CD4-positive, alpha-beta memory T cell (primary cell): ENCODE data around the gene TAF1C. TPM values are rescaled to one million over a fixed set of nuclear protein-coding genes. Genes with fewer than 3 reads are reported as not detected.

Experiments used
- CTCF ChIA-PET: fragments of 350-600 bp; sonication (Branson Sonifier 250); formaldehyde crosslinking; loops from one replicate; lab custom pipeline; 2021; ENCODE audit warnings: inconsistent platforms; ENCODE audit not compliant: partially characterized antibody; lab: Charles Lee
- POLR2A ChIA-PET: fragments of 350-600 bp; sonication (Branson Sonifier 250); formaldehyde crosslinking; loops from one replicate; lab custom pipeline; 2021; ENCODE audit not compliant: partially characterized antibody; lab: Charles Lee
- DNase-seq, 5 donors: peaks; one replicate each; pipeline versions ENCODE4 v3.0.0 to v3.0.0-alpha.2; 2020 to 2022; ENCODE audit warnings: mixed read lengths in 1 of 5
- H3K27ac ChIP-seq: one replicate; pipeline ENCODE4 v1.7.0; 2013; ENCODE audit warnings: low read depth, low read length
- H3K27me3 ChIP-seq: 2 replicates; pipeline ENCODE4 v1.7.0; 2013; ENCODE audit warnings: mild to moderate bottlenecking, low read length, moderate library complexity; ENCODE audit not compliant: insufficient read depth
- H3K36me3 ChIP-seq: 2 replicates; pipeline ENCODE4 v1.7.0; 2013; ENCODE audit warnings: mild to moderate bottlenecking, low read length, moderate library complexity; ENCODE audit not compliant: insufficient read depth
- H3K4me1 ChIP-seq: 2 replicates; pipeline ENCODE4 v1.7.0; 2013; ENCODE audit warnings: mild to moderate bottlenecking, low read length, moderate library complexity; ENCODE audit not compliant: insufficient read depth
- H3K4me3 ChIP-seq, 2 donors: one replicate each; pipeline ENCODE4 v1.7.0; 2013; ENCODE audit warnings: low read length in 2 of 2, mild to moderate bottlenecking in 1 of 2
- H3K9me3 ChIP-seq, 2 donors: one replicate each; pipeline ENCODE4 v1.7.0; 2013; ENCODE audit warnings: low read length in 2 of 2, control low read depth in 1 of 2; ENCODE audit not compliant: control insufficient read depth in 1 of 2
- H3K27ac Mint-ChIP-seq, 7 donors: one replicate each; pipeline ENCODE4 v1.8.0; 2020 to 2021; ENCODE audit warnings: mixed read lengths in 7 of 7, mild to moderate bottlenecking in 6 of 7, inconsistent platforms in 3 of 7, moderate library complexity in 3 of 7
- H3K27me3 Mint-ChIP-seq, 2 donors: one replicate each; pipeline ENCODE4 v1.8.0; 2020 to 2021; ENCODE audit warnings: mixed read lengths in 2 of 2
- H3K36me3 Mint-ChIP-seq, 2 donors: one replicate each; pipeline ENCODE4 v1.8.0; 2020 to 2021; ENCODE audit warnings: mixed read lengths in 2 of 2, inconsistent platforms in 1 of 2, mild to moderate bottlenecking in 1 of 2
- H3K4me1 Mint-ChIP-seq, 4 donors: one replicate each; pipeline ENCODE4 v1.8.0; 2020 to 2021; ENCODE audit warnings: mixed read lengths in 4 of 4, mild to moderate bottlenecking in 1 of 4
- H3K4me3 Mint-ChIP-seq, 8 donors: one replicate each; pipeline ENCODE4 v1.8.0; 2020 to 2021; ENCODE audit warnings: mixed read lengths in 8 of 8, mild to moderate bottlenecking in 7 of 8, moderate library complexity in 6 of 8, inconsistent platforms in 3 of 8
- H3K9me3 Mint-ChIP-seq, 8 donors: one replicate each; pipeline ENCODE4 v1.8.0; 2020 to 2021; ENCODE audit warnings: mixed read lengths in 8 of 8, mild to moderate bottlenecking in 5 of 8, inconsistent platforms in 3 of 8, moderate library complexity in 1 of 8
- intact Hi-C: fragments of 100-400 bp; cut with micrococcal nuclease; formaldehyde crosslinking; loops from one replicate; pipeline ENCODE4 v1.15.1; 2023
- polyA plus RNA-seq, 2 donors: library from polyadenylated mRNA; unstranded; fragments of 300-500 nt; fragmentation: Illumina TruSeq; gene quantifications; one replicate each; pipeline ENCODE4 v1.2.3, GENCODE V29; 2021
- total RNA-seq, 2 experiments: library from RNA; stranded (reverse); gene quantifications; one replicate each; pipeline ENCODE4 v1.2.3, GENCODE V29; 2021

TAF1C gene
- total and polyA plus RNA-seq, 4 experiments from 2014 or later, result 4.1 to 102 (median 51.2) TPM

- Mint-ChIP-seq H3K4me1 (peaks cover 3 to 18% (median 16%) of the 10 kb centered on the region in 4 donors), H3K27me3 (no peaks in the 10 kb centered on the region), H3K9me3 (no peaks in the 10 kb centered on the region), H3K36me3 (no peaks in the 10 kb centered on the region), H3K4me3 (peak overlapping the region in 6 of 8 donors; percentile 55 to 72 (median 69)), H3K27ac (peak overlapping the region in 1 of 7 donors; percentile 42)
- Histone ChIP-seq H3K4me3 (no peak overlapping the region), H3K9me3 (no peaks in the 10 kb centered on the region), H3K27ac (no peak overlapping the region), H3K27me3 (no peaks in the 10 kb centered on the region), H3K36me3 (no peaks in the 10 kb centered on the region), H3K4me1 (peaks cover 10% of the 10 kb centered on the region)
- CTCF ChIA-PET, result interaction anchor here (1.2 kb wide), 1 partner anchor 129 kb away, joined by 3 read pairs; no protein-coding TSS in a partner anchor
- POLR2A ChIA-PET, result interaction anchor here (0.6 kb wide), 1 partner anchor 78 kb away, joined by 3 read pairs; the partner anchor contains the start of gene MBTPS1
- DNase-seq, result peak in 4 of 5 donors; percentile 17 to 53 (median 26)
- intact Hi-C loops, result no loop called here
Measured at GRCh38 chr16:84194470-84195200, 7.8 kb upstream of the TAF1C start.

- DNase-seq, result no peak
- intact Hi-C loops, result no loop called here
- H3K27me3 Mint-ChIP-seq, result no peaks in the 10 kb centered on the region
Measured at GRCh38 chr16:84194018-84194417, 7.2 kb upstream of the TAF1C start.

GRCh38 chr16:84193480-84193879 is 6.6 kb upstream of the TAF1C start:
- Histone ChIP-seq H3K9me3 (no peaks in the 10 kb centered on the region), H3K4me1 (peaks cover 10% of the 10 kb centered on the region), H3K4me3 (no peak overlapping the region), H3K27me3 (no peaks in the 10 kb centered on the region), H3K27ac (no peak overlapping the region), H3K36me3 (no peaks in the 10 kb centered on the region)
- H3K9me3 Mint-ChIP-seq, result no peaks in the 10 kb centered on the region
- ChIA-PET POLR2A (no interaction called here), CTCF (no interaction called here)
- DNase-seq, result peak in 1 of 5 donors; percentile 10
- H3K27me3 Mint-ChIP-seq, result no peaks in the 10 kb centered on the region
- peaks cover 3 to 18% (median 16%) of the 10 kb centered on the region in 4 donors for H3K4me1 Mint-ChIP-seq
- intact Hi-C loops, result no loop called here
- peak overlapping the region in 5 of 8 donors; percentile 9 to 72 (median 69) for H3K4me3 Mint-ChIP-seq
- peak overlapping the region in 5 of 7 donors; percentile 25 to 70 (median 44) for H3K27ac Mint-ChIP-seq
- no peaks in the 10 kb centered on the region for H3K36me3 Mint-ChIP-seq

More at GRCh38 chr16:84194018-84194417, 7.2 kb upstream of the TAF1C start:
- ChIA-PET CTCF (interaction anchor here (1.2 kb wide), 1 partner anchor 128 kb away, joined by 3 read pairs; no protein-coding TSS in a partner anchor), POLR2A (interaction anchor here (0.6 kb wide), 1 partner anchor 77 kb away, joined by 3 read pairs; the partner anchor contains the start of gene MBTPS1)
- peak overlapping the region in 4 of 7 donors; percentile 26 to 70 (median 43) for H3K27ac Mint-ChIP-seq
- H3K4me3 ChIP-seq, result no peak overlapping the region
- H3K9me3 Mint-ChIP-seq, result no peaks in the 10 kb centered on the region
- H3K4me1 ChIP-seq, result peaks cover 10% of the 10 kb centered on the region
- H3K36me3 ChIP-seq, result no peaks in the 10 kb centered on the region
- H3K9me3 ChIP-seq, result no peaks in the 10 kb centered on the region
- H3K4me3 Mint-ChIP-seq, result peak overlapping the region in 6 of 8 donors; percentile 55 to 72 (median 69)
- H3K4me1 Mint-ChIP-seq, result peaks cover 3 to 18% (median 16%) of the 10 kb centered on the region in 4 donors
- H3K27ac ChIP-seq, result no peak overlapping the region
- H3K27me3 ChIP-seq, result no peaks in the 10 kb centered on the region
- no peaks in the 10 kb centered on the region for H3K36me3 Mint-ChIP-seq

GRCh38 chr16:84191466-84191865 is 4.6 kb upstream of the TAF1C start:
- H3K36me3 ChIP-seq, result no peaks in the 10 kb centered on the region
- H3K9me3 ChIP-seq, result no peaks in the 10 kb centered on the region
- H3K27me3 ChIP-seq, result no peaks in the 10 kb centered on the region
- intact Hi-C loops, result no loop called here
- peaks cover 10% of the 10 kb centered on the region for H3K4me1 ChIP-seq
- ChIA-PET POLR2A (no interaction called here), CTCF (no interaction called here)
- H3K4me3 ChIP-seq, result no peak overlapping the region
- DNase-seq, result no peak
- Mint-ChIP-seq H3K27me3 (no peaks in the 10 kb centered on the region), H3K36me3 (peaks cover 0 to 3% of the 10 kb centered on the region in 2 donors), H3K4me3 (no peak overlapping the region), H3K27ac (no peak overlapping the region), H3K4me1 (peaks cover 3 to 25% (median 17%) of the 10 kb centered on the region in 4 donors), H3K9me3 (no peaks in the 10 kb centered on the region)
- H3K27ac ChIP-seq, result no peak overlapping the region

GRCh38 chr16:84190731-84191388 is 4.0 kb upstream of the TAF1C start, which contains the start of gene ADAD2:
TSS of gene ADAD2 (plus strand) at chr16:84191157. CDS start at chr16:84191231, 74 bp downstream.
- Mint-ChIP-seq H3K4me1 (peaks cover 4 to 32% (median 20%) of the 10 kb centered on the region in 4 donors), H3K9me3 (no peaks in the 10 kb centered on the region), H3K27me3 (no peaks in the 10 kb centered on the region), H3K4me3 (no peak within 1 kb of the TSS), H3K27ac (peak within 1 kb of the TSS in 2 of 7 donors; percentile 36 to 65), H3K36me3 (peaks cover 0 to 3% of the 10 kb centered on the region in 2 donors)
- ChIA-PET POLR2A (no interaction called here), CTCF (interaction anchor here (1.2 kb wide), 1 partner anchor 106 kb away, joined by 3 read pairs; no protein-coding TSS in a partner anchor)
- intact Hi-C loops, result no loop called here
- peaks cover 15% of the 10 kb centered on the region for H3K4me1 ChIP-seq
- no peaks in the 10 kb centered on the region for H3K36me3 ChIP-seq
- no peak within 1 kb of the TSS for H3K27ac ChIP-seq
- no peak for DNase-seq
- H3K4me3 ChIP-seq, result no peak within 1 kb of the TSS
- no peaks in the 10 kb centered on the region for H3K27me3 ChIP-seq
- H3K9me3 ChIP-seq, result no peaks in the 10 kb centered on the region

- peaks cover 16 to 28% of the 10 kb centered on the region in 2 donors for H3K36me3 Mint-ChIP-seq
- peaks cover 38% of the 10 kb centered on the region for H3K36me3 ChIP-seq
Measured at GRCh38 chr16:84184775-84185174, 2.1 kb downstream of the TAF1C start.

More at GRCh38 chr16:84184775-84185174, 2.1 kb downstream of the TAF1C start:
- no peaks in the 10 kb centered on the region for H3K9me3 Mint-ChIP-seq
- no peak overlapping the region for H3K27ac ChIP-seq
- H3K27me3 ChIP-seq, result no peaks in the 10 kb centered on the region
- peaks cover 19% of the 10 kb centered on the region for H3K4me1 ChIP-seq
- DNase-seq, result no peak
- H3K4me3 Mint-ChIP-seq, result peak overlapping the region; percentile 81 to 95 (median 93)
- intact Hi-C loops, result loop anchor here (5.0 kb wide), 1 partner anchor 843 kb away; the partner anchor contains the start of gene KIAA0513
- peaks cover 10 to 32% (median 21%) of the 10 kb centered on the region in 4 donors for H3K4me1 Mint-ChIP-seq
- ChIA-PET CTCF (interaction anchor here (1.8 to 2.5 kb wide), 2 partner anchors 9 to 101 kb away, joined by 6 to 8 read pairs; no protein-coding TSS in a partner anchor), POLR2A (no interaction called here)
- peak overlapping the region in 6 of 7 donors; percentile 14 to 89 (median 52) for H3K27ac Mint-ChIP-seq
- no peaks in the 10 kb centered on the region for H3K9me3 ChIP-seq
- no peaks in the 10 kb centered on the region for H3K27me3 Mint-ChIP-seq
- H3K4me3 ChIP-seq, result no peak overlapping the region
